Liver (tissue), 9 donors: ENCODE data around the gene CELSR1. TPM values are rescaled to one million over a fixed set of nuclear protein-coding genes. Genes with fewer than 3 reads are reported as not detected.

Experiments
- DNase-seq: peaks from one replicate; pipeline ENCODE4 v3.0.0-alpha.2; 2017; ENCODE audit warnings: low spot score
- H3K27ac ChIP-seq, 2 donors: one replicate each; pipeline ENCODE4 v1.7.0; 2013; ENCODE audit warnings: inconsistent platforms in 2 of 2, low read length in 2 of 2, control low read depth in 1 of 2, low read depth in 1 of 2, mild to moderate bottlenecking in 1 of 2
- H3K27me3 ChIP-seq, 4 donors: one replicate each; pipeline versions ENCODE4 v1.6.1 to v1.7.0; 2013; ENCODE audit warnings: low read length in 3 of 4, inconsistent platforms in 1 of 4, mild to moderate bottlenecking in 1 of 4, moderate library complexity in 1 of 4; ENCODE audit not compliant: control insufficient read depth in 4 of 4, insufficient read depth in 4 of 4
- H3K36me3 ChIP-seq, 4 donors: one replicate each; pipeline versions ENCODE4 v1.6.1 to v1.7.0; 2013; ENCODE audit warnings: low read length in 3 of 4, mild to moderate bottlenecking in 3 of 4, low read depth in 1 of 4, moderate library complexity in 1 of 4; ENCODE audit not compliant: control insufficient read depth in 4 of 4, insufficient read depth in 3 of 4
- H3K4me1 ChIP-seq, 4 donors: one replicate each; pipeline versions ENCODE4 v1.6.1 to v1.7.0; 2013; ENCODE audit warnings: low read length in 3 of 4, mild to moderate bottlenecking in 3 of 4, moderate library complexity in 1 of 4; ENCODE audit not compliant: control insufficient read depth in 4 of 4, insufficient read depth in 4 of 4
- H3K4me3 ChIP-seq, 3 donors: one replicate each; pipeline versions ENCODE4 v1.6.1 to v1.7.0; 2013; ENCODE audit warnings: low read length in 3 of 3, control low read depth in 1 of 3, low read depth in 1 of 3, mild to moderate bottlenecking in 1 of 3
- H3K9ac ChIP-seq, 2 donors: one replicate each; pipeline ENCODE4 v1.7.0; 2013; ENCODE audit warnings: low read length in 2 of 2, mild to moderate bottlenecking in 2 of 2, moderate library complexity in 2 of 2, control low read depth in 1 of 2, low read depth in 1 of 2
- H3K9me3 ChIP-seq, 4 donors: one replicate each; pipeline versions ENCODE4 v1.6.1 to v1.7.0; 2013; ENCODE audit warnings: low read length in 3 of 4; ENCODE audit not compliant: control insufficient read depth in 4 of 4
- CTCF ChIP-seq: fragments of 150-350 bp; IDR thresholded peaks from 2 replicates; pipeline ENCODE4 v1.5.1; 2017; ENCODE audit warnings: improper control_type of control experiment, low read depth, low read length; ENCODE audit not compliant: missing input control
- FOXA1 ChIP-seq: IDR thresholded peaks from 2 replicates; pipeline ENCODE4 v1.6.1; 2016; ENCODE audit warnings: antibody characterized with exemption
- HNF4A ChIP-seq, 2 donors: conservative IDR thresholded peaks; 2 replicates each; pipeline ENCODE4 v1.6.1; 2016; ENCODE audit warnings: antibody characterized with exemption in 2 of 2, mild to moderate bottlenecking in 2 of 2
- HNF4G ChIP-seq: IDR thresholded peaks from 2 replicates; pipeline ENCODE4 v1.6.1; 2016; ENCODE audit warnings: antibody characterized with exemption
- JUND ChIP-seq, 2 donors: IDR thresholded peaks; 2 replicates each; pipeline ENCODE4 v1.6.1; 2016; ENCODE audit warnings: antibody characterized with exemption in 2 of 2
- MAX ChIP-seq: IDR thresholded peaks from 2 replicates; pipeline ENCODE4 v1.6.1; 2016; ENCODE audit warnings: antibody characterized with exemption
- RAD21 ChIP-seq, 2 donors: IDR thresholded peaks; 2 replicates each; pipeline ENCODE4 v1.6.1; 2016; ENCODE audit warnings: antibody characterized with exemption in 2 of 2, mild to moderate bottlenecking in 2 of 2
- REST ChIP-seq: IDR thresholded peaks from 2 replicates; pipeline ENCODE4 v1.6.1; 2016; ENCODE audit warnings: antibody characterized with exemption, mild to moderate bottlenecking
- RXRA ChIP-seq, 2 donors: IDR thresholded peaks; 2 replicates each; pipeline ENCODE4 v1.6.1; 2017 to 2018; ENCODE audit warnings: antibody characterized with exemption in 2 of 2, mild to moderate bottlenecking in 1 of 2
- SP1 ChIP-seq: IDR thresholded peaks from 2 replicates; pipeline ENCODE4 v1.6.1; 2018; ENCODE audit warnings: antibody characterized with exemption, mild to moderate bottlenecking
- YY1 ChIP-seq: IDR thresholded peaks from 2 replicates; pipeline ENCODE4 v1.6.1; 2016; ENCODE audit warnings: antibody characterized with exemption, mild to moderate bottlenecking
- WGBS: extraction: QIAGEN DNeasy Blood & Tissue Kit; methylation state at CpG from one replicate; pipeline ENCODE4 v1.1.7; 2013; 5-methylcytosine and 5-hydroxymethylcytosine counted together
- polyA plus RNA-seq, 2 donors: library from polyadenylated mRNA; stranded (reverse) in 1 of 2; unstranded in 1 of 2; fragments of 200-250 nt in 1 of 2; fragments of >200 nt in 1 of 2; fragmentation: Nextera tagmentation in 1 of 2; extraction: Ambion mirVana in 1 of 2; gene quantifications; one replicate each; pipeline versions ENCODE4 v1.2.1 to v1.2.3, GENCODE V29; 2013 to 2015
- total RNA-seq, 2 donors: library from RNA; depleted of rRNA; stranded (reverse); fragments of >200 nt; gene quantifications; one replicate each; pipeline ENCODE4 v1.2.3, GENCODE V29; 2014
- TF ChIP-seq, protein P1 (sequence below): IDR thresholded peaks from 2 replicates; pipeline ENCODE4 v1.6.1; 2016; ENCODE audit warnings: antibody characterized with exemption
- donor health status: healthy.
- donor health status: healthy.
- donor health status: healthy.
- donor health status: healthy.
- donor health status: healthy.

Gene CELSR1
- total and polyA plus RNA-seq, 4 donors = 0.37 to 1.6 (median 1.3) TPM

DNA sequence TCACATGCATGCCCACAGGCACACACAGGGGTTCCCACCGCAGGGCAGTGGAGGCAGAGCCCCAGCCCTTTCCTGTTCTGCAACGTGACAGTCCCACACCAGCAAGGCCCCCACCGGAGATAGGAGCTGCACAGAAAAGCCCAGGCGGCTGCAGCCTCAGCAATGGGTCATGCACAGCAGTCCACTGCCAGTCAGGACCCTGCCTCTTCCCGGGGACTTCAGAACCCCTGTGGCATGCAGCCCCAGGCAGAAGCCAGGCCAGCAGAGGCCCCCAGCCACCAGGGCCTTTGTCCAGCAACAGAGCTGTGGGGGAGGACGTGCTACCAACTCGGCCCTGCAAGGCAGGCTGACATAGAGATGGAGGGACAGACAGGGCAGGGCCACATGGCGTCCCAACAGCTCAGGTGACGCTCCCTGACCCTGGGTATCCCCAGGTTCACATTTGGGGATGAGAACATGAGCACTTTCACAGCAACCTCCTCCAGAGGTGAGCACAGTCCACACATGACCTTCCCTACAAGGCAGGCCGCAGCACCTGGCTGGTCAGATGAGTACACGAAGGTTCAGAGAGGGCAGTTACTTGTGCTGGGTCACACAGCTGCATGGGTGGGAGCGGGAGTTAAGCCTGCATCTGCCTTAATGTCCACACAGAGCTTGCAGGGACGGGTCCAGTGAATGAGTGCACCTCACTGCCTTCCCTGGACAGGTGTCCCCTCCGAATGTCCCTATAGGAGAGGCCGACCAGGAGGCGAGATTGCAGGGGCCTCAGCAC, 87.3 kb downstream of the CELSR1 start:
- no peak overlapping the region for H3K27ac ChIP-seq
- H3K9ac ChIP-seq = no peak overlapping the region
- H3K27me3 ChIP-seq = no peaks in the 10 kb centered on the region
- WGBS = 89% methylated on average over 16 of the region's 16 CpGs
- H3K36me3 ChIP-seq = no peaks in the 10 kb centered on the region
- no peak overlapping the region for H3K4me3 ChIP-seq
- TF ChIP-seq MAX (no peak), HNF4G (no peak), CTCF (no peak), JUND (IDR thresholded peaks at IDR 0.05) (no peak), SP1 (no peak), HNF4A (conservative IDR thresholded peaks at IDR 0.05) (no peak), RAD21 (IDR thresholded peaks at IDR 0.05) (no peak), YY1 (no peak)
- TF ChIP-seq, protein P1, sequence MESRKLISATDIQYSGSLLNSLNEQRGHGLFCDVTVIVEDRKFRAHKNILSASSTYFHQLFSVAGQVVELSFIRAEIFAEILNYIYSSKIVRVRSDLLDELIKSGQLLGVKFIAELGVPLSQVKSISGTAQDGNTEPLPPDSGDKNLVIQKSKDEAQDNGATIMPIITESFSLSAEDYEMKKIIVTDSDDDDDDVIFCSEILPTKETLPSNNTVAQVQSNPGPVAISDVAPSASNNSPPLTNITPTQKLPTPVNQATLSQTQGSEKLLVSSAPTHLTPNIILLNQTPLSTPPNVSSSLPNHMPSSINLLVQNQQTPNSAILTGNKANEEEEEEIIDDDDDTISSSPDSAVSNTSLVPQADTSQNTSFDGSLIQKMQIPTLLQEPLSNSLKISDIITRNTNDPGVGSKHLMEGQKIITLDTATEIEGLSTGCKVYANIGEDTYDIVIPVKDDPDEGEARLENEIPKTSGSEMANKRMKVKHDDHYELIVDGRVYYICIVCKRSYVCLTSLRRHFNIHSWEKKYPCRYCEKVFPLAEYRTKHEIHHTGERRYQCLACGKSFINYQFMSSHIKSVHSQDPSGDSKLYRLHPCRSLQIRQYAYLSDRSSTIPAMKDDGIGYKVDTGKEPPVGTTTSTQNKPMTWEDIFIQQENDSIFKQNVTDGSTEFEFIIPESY = no peak
- DNase-seq = no peak
- peaks cover 0 to 13% (median 7%) of the 10 kb centered on the region in 4 donors for H3K4me1 ChIP-seq
- H3K9me3 ChIP-seq = no peaks in the 10 kb centered on the region

GRCh38 chr22:46449116-46449691, 88.2 kb downstream of the CELSR1 start:
- Histone ChIP-seq H3K27ac (no peak overlapping the region), H3K27me3 (no peaks in the 10 kb centered on the region), H3K4me3 (no peak overlapping the region), H3K9ac (no peak overlapping the region), H3K4me1 (peaks cover 0 to 13% (median 7%) of the 10 kb centered on the region in 4 donors), H3K9me3 (no peaks in the 10 kb centered on the region), H3K36me3 (no peaks in the 10 kb centered on the region)
- DNase-seq = no peak
- TF ChIP-seq RXRA (IDR thresholded peaks at IDR 0.05) (no peak), RAD21 (IDR thresholded peaks at IDR 0.05) (no peak), REST (no peak), SP1 (no peak), CTCF (no peak), YY1 (no peak), FOXA1 (no peak), MAX (no peak)
- 56% methylated on average over 2 of the region's 2 CpGs for WGBS
